DND-41 (cell line): ENCODE results near the gene BLZF1.

Experiments
- ATAC-seq: fragments of 200-7000 bp; cut with Tn5 transposase; 3 replicates; pipeline ENCODE4 v1.9.1; 2021; ENCODE audit warnings: low read depth; ENCODE audit not compliant: insufficient read depth
- DNase-seq: peaks from one replicate; pipeline ENCODE4 v3.0.0-alpha.2; 2020
- H2AFZ ChIP-seq: 2 replicates; pipeline ENCODE4 v1.6.0; 2012; ENCODE audit warnings: low read depth, low read length
- H3K27ac ChIP-seq: 2 replicates; pipeline ENCODE4 v1.5.1; 2012; ENCODE audit warnings: low read length, inconsistent platforms
- H3K27me3 ChIP-seq: fragments of 200-600 bp; sonication (generic); 2 replicates; pipeline ENCODE4 v1.6.0; 2012; ENCODE audit warnings: low read length, mild to moderate bottlenecking, inconsistent platforms; ENCODE audit not compliant: insufficient read depth, poor library complexity
- H3K36me3 ChIP-seq: 2 replicates; pipeline ENCODE4 v1.5.1; 2012; ENCODE audit warnings: low read length, inconsistent platforms; ENCODE audit not compliant: insufficient read depth
- H3K4me1 ChIP-seq: 2 replicates; pipeline ENCODE4 v1.5.1; 2012; ENCODE audit warnings: mild to moderate bottlenecking, low read length; ENCODE audit not compliant: insufficient read depth
- H3K4me2 ChIP-seq: 2 replicates; pipeline ENCODE4 v1.6.0; 2012; ENCODE audit warnings: mild to moderate bottlenecking, moderate library complexity, low read length, inconsistent platforms; ENCODE audit not compliant: insufficient read depth
- H3K4me3 ChIP-seq, 2 experiments: fragments of 200-600 bp in 1 of 2; shearing (Covaris generic) in 1 of 2; 2 replicates each; pipeline ENCODE4 v1.5.1; 2012 to 2016; ENCODE audit warnings: inconsistent platforms in 2 of 2, low read length in 2 of 2, mild to moderate bottlenecking in 2 of 2, low read depth in 1 of 2, moderate library complexity in 1 of 2
- H3K79me2 ChIP-seq: 2 replicates; pipeline ENCODE4 v1.6.0; 2012; ENCODE audit warnings: low read length, inconsistent platforms; ENCODE audit not compliant: insufficient read depth
- H3K9ac ChIP-seq: 2 replicates; pipeline ENCODE4 v1.6.0; 2012; ENCODE audit warnings: low read depth, mild to moderate bottlenecking, inconsistent platforms, low read length, moderate library complexity
- H3K9me3 ChIP-seq: 2 replicates; pipeline ENCODE4 v1.5.1; 2012; ENCODE audit warnings: low read length, moderate library complexity, mild to moderate bottlenecking, inconsistent platforms; ENCODE audit not compliant: insufficient read depth, severe bottlenecking
- H4K20me1 ChIP-seq: 2 replicates; pipeline ENCODE4 v1.6.0; 2012; ENCODE audit warnings: low read length; ENCODE audit not compliant: insufficient read depth
- CTCF ChIP-seq: IDR thresholded peaks from 2 replicates; pipeline ENCODE4 v1.5.1; 2012; ENCODE audit warnings: borderline replicate concordance, low read length, moderate library complexity, mild to moderate bottlenecking; ENCODE audit not compliant: poor library complexity, severe bottlenecking; ENCODE audit errors: extremely low read depth
- EZH2 ChIP-seq: IDR thresholded peaks from 3 replicates; pipeline ENCODE4 v1.6.1; 2012; ENCODE audit warnings: borderline replicate concordance, low read depth, mild to moderate bottlenecking, moderate library complexity, low read length, inconsistent platforms; ENCODE audit not compliant: severe bottlenecking

Gene BLZF1

GRCh38 chr1:169363046-169363730 lies 4.8 kb upstream of the BLZF1 start:
- H3K27me3 ChIP-seq: no peaks in the 10 kb centered on the region
- H3K4me3 ChIP-seq: no peak overlapping the region
- H3K36me3 ChIP-seq: no peaks in the 10 kb centered on the region; the same call in 1 of the 2 replicates
- no peak for TF ChIP-seq CTCF
- no peak for TF ChIP-seq EZH2
- peaks cover 8% of the 10 kb centered on the region for H3K9me3 ChIP-seq
- no peaks in the 10 kb centered on the region for H4K20me1 ChIP-seq
- H3K4me1 ChIP-seq: peaks cover 16% of the 10 kb centered on the region
- no peak overlapping the region for H3K4me2 ChIP-seq
- H3K27ac ChIP-seq: no peak overlapping the region
- H3K79me2 ChIP-seq: peaks cover 13% of the 10 kb centered on the region
- ATAC-seq: no peak
- H3K9ac ChIP-seq: no peak overlapping the region
- no peak for DNase-seq
- no peak overlapping the region for H2AFZ ChIP-seq

GRCh38 chr1:169364948-169365347 lies 3.0 kb upstream of the BLZF1 start:
- H3K79me2 ChIP-seq: peaks cover 31% of the 10 kb centered on the region
- H3K4me2 ChIP-seq: no peak overlapping the region
- H3K27ac ChIP-seq: no peak overlapping the region
- no peak overlapping the region for H3K4me3 ChIP-seq
- ATAC-seq (no peak), DNase-seq (no peak)
- no peak overlapping the region for H3K9ac ChIP-seq
- peaks cover 29% of the 10 kb centered on the region for H3K4me1 ChIP-seq
- H3K27me3 ChIP-seq: no peaks in the 10 kb centered on the region
- H4K20me1 ChIP-seq: no peaks in the 10 kb centered on the region
- no peak for TF ChIP-seq CTCF
- no peak for TF ChIP-seq EZH2
- H3K36me3 ChIP-seq: peaks cover 3% of the 10 kb centered on the region; the same call in 1 of the 2 replicates
- H3K9me3 ChIP-seq: peaks cover 8% of the 10 kb centered on the region
- H2AFZ ChIP-seq: no peak overlapping the region

- no peak for TF ChIP-seq EZH2
- no peak for TF ChIP-seq CTCF
- peak overlapping the region; percentile 68 for H3K4me2 ChIP-seq
- peak overlapping the region; percentile 62 for H3K27ac ChIP-seq
- DNase-seq (no peak), ATAC-seq (no peak)
- H3K79me2 ChIP-seq: peaks cover 39% of the 10 kb centered on the region
- no peaks in the 10 kb centered on the region for H4K20me1 ChIP-seq
- H3K27me3 ChIP-seq: no peaks in the 10 kb centered on the region
- H3K4me3 ChIP-seq: peak overlapping the region; percentile 60 to 86
- peaks cover 39% of the 10 kb centered on the region for H3K4me1 ChIP-seq
- peaks cover 8% of the 10 kb centered on the region for H3K9me3 ChIP-seq
- H3K36me3 ChIP-seq: peaks cover 16% of the 10 kb centered on the region
- H3K9ac ChIP-seq: peak overlapping the region; percentile 63
- peak overlapping the region; percentile 94 for H2AFZ ChIP-seq
These were observed 804 bp upstream of the BLZF1 start for GRCh38 chr1:169367096-169367685.
